Heart right ventricle (tissue), 16 donors: ENCODE data around the gene PPIL1. TPM values are rescaled to one million over a fixed set of nuclear protein-coding genes. Genes with fewer than 3 reads are reported as not detected.
A peak's percentile ranks its signal among the peaks of the same experiment; 100 is the strongest.

ENCODE experiments used
- ATAC-seq, 8 donors: fragments of 200-7000 bp; cut with Tn5 transposase; one replicate each; pipeline ENCODE4 v1.9.1; 2020; ENCODE audit warnings: mild to moderate bottlenecking in 8 of 8, moderate library complexity in 8 of 8, moderate number of reproducible peaks in 1 of 8
- DNase-seq, 2 donors: peaks; one replicate each; pipeline ENCODE4 v3.0.0-alpha.2; 2020
- H3K27ac ChIP-seq, 10 donors: fragments of 200-600 bp; sonication (generic) in 2 of 10; one replicate each; pipeline versions ENCODE4 v1.5.0 to v1.8.0; 2020 to 2022; ENCODE audit warnings: mild to moderate bottlenecking in 3 of 10
- H3K27me3 ChIP-seq, 7 donors: fragments of 200-600 bp; one replicate each; pipeline ENCODE4 v1.8.0; 2021 to 2022; ENCODE audit warnings: mild to moderate bottlenecking in 2 of 7
- H3K36me3 ChIP-seq, 9 donors: fragments of 200-600 bp; sonication (generic) in 1 of 9; one replicate each; pipeline versions ENCODE4 v1.5.0 to v1.8.0; 2020 to 2022; ENCODE audit warnings: mild to moderate bottlenecking in 2 of 9
- H3K4me1 ChIP-seq, 9 donors: fragments of 200-600 bp; sonication (generic) in 1 of 9; one replicate each; pipeline versions ENCODE4 v1.5.0 to v1.8.0; 2020 to 2022; ENCODE audit warnings: mild to moderate bottlenecking in 4 of 9
- H3K4me3 ChIP-seq, 10 donors: fragments of 200-600 bp; sonication (generic) in 2 of 10; one replicate each; pipeline versions ENCODE4 v1.5.0 to v1.8.0; 2020 to 2022; ENCODE audit warnings: mild to moderate bottlenecking in 7 of 10, moderate library complexity in 2 of 10
- H3K9me3 ChIP-seq, 11 donors: fragments of 200-600 bp in 10 of 11; sonication (generic) in 2 of 11; one replicate each; pipeline versions ENCODE4 v1.5.0 to v1.8.0; 2013 to 2022; ENCODE audit warnings: mild to moderate bottlenecking in 2 of 11, control low read depth in 1 of 11, moderate library complexity in 1 of 11
- CTCF ChIP-seq, 9 donors: fragments of 200-600 bp; sonication (generic) in 2 of 9; IDR thresholded peaks; one replicate each; pipeline versions ENCODE4 v1.5.0 to v1.8.0; 2021 to 2022; ENCODE audit warnings: antibody characterized with exemption in 9 of 9, mild to moderate bottlenecking in 5 of 9, moderate library complexity in 1 of 9
- WGBS, 2 donors: extraction: QIAGEN DNeasy Blood & Tissue Kit; methylation state at CpG; one replicate each; pipeline ENCODE4 v1.1.7; 2013; ENCODE audit warnings: inconsistent platforms in 1 of 2; 5-methylcytosine and 5-hydroxymethylcytosine counted together
- intact Hi-C, 10 donors: fragments of 100-400 bp; cut with DNase I; formaldehyde crosslinking; loops; one replicate each; pipeline versions ENCODE4 v1.11.1 to v1.14.2; 2022
- polyA plus RNA-seq, 2 donors: library from polyadenylated mRNA; stranded (reverse); fragments of 200-250 nt; gene quantifications; one replicate each; pipeline ENCODE4 v1.2.3, GENCODE V29; 2013
- total RNA-seq, 10 donors: library from RNA; stranded (reverse); fragmentation: NEBNext Ultra II Directional in 3 of 10; extraction: Animal tissue kit (Norgen Biotek cat#: 25700) in 3 of 10; gene quantifications; one replicate each; pipeline versions ENCODE4 v1.2.1 to v1.2.4, GENCODE V29; 2021 to 2023
- donor health status: Arrhythmogenic right ventricular cardiomyopathy.
- donor health status: ischemic (EF 13 %, LVEDD 7.1; RV severe dilation, severe dysfunction).
- donor health status: healthy with polysubstance abuse.
- donor health status: DM: no; HTN: yes; CAD: no.
- donor health status: DM: no; HTN: no; CAD: no.
- donor health status: ischemic (EF 25% LVEDD 6.9; RV normal size, moderate dysfunction).
- donor health status: ischemic (EF 25% LVEDD 5.7; RV mildly dilated, moderate dysfunction).
- donor health status: healthy.
- donor health status: DM: yes; HTN: yes; CAD: no.
- donor health status: Ischemic cardiomyopathy.
- donor health status: ischemic (EF 35%, LVEDD 5.7; RV mildly dilated, moderate dysfunction).
- donor health status: nonischemic (EF 11% LVEDD 7.7; RV severe dilation, severe dysfunction).
- donor health status: DM: yes; HTN: yes; CAD: no.
- donor health status: PGD.
- donor health status: ischemic (EF 29% LVEDD 5.4; RV normal size, mild dysfunction).
- donor health status: nonischemic (EF 23%, LVEDD 6.1; RV moderate dilation, normal function).

Gene PPIL1
- total and polyA plus RNA-seq, 12 donors: 21.1 to 106 (median 48.4) TPM

DNA sequence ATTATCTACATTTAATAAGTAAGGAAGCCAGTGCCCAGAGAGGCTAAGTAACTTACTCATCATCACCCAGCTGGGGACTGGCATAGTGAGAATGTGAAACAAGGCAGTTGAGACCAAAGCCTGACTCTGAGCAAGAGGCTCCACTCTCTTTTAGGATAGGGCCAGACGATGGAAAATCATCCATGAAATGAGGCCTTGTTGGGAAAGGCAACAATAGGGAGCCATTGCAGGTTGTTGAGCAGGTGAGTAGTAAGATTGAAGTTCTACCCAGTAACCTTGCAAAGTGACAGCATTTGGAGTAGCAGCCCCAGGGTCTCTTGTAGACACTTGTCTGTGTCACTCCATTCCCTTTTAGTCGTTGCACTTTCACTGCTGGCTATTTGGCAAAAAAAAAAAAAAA is 32.8 kb downstream of the PPIL1 start:
- Histone ChIP-seq H3K9me3 (no peaks in the 10 kb centered on the region), H3K4me3 (peak overlapping the region in 3 of 10 donors; percentile 1 to 45 (median 8)), H3K36me3 (no peaks in the 10 kb centered on the region), H3K27me3 (peaks cover 0 to 37% (median 0%) of the 10 kb centered on the region in 7 donors), H3K4me1 (peaks cover 2 to 60% (median 29%) of the 10 kb centered on the region in 9 donors), H3K27ac (peak overlapping the region in 8 of 10 donors; percentile 48 to 86 (median 82))
- ATAC-seq: no peak
- no peak for TF ChIP-seq CTCF (IDR thresholded peaks at IDR 0.05)
- intact Hi-C loops: loop anchor here in 1 of 10 donors (5.0 kb wide), 1 partner anchor 131 kb away; no protein-coding TSS in a partner anchor
- 79 to 84% methylated on average over 2 of the region's 2 CpGs for WGBS, 2 donors
- DNase-seq: no peak

GRCh38 chr6:36840432-36841403 is 33.9 kb downstream of the PPIL1 start:
- Histone ChIP-seq H3K4me1 (peaks cover 2 to 60% (median 29%) of the 10 kb centered on the region in 9 donors), H3K9me3 (no peaks in the 10 kb centered on the region), H3K27ac (peak overlapping the region; percentile 71 to 90 (median 80)), H3K27me3 (peaks cover 0 to 37% (median 0%) of the 10 kb centered on the region in 7 donors), H3K4me3 (peak overlapping the region; percentile 8 to 71 (median 56)), H3K36me3 (no peaks in the 10 kb centered on the region)
- WGBS, 2 donors: 5 to 6% methylated on average over 40 to 44 of the region's 44 CpGs
- peak in 1 of 2 donors; percentile 62 for DNase-seq
- ATAC-seq: peak; percentile 3 to 45 (median 36)
- TF ChIP-seq CTCF (IDR thresholded peaks at IDR 0.05): no peak
- intact Hi-C loops: loop anchor here in 1 of 10 donors (5.0 kb wide), 1 partner anchor 132 kb away; no protein-coding TSS in a partner anchor

- WGBS, 2 donors: 1% methylated on average over 37 to 70 of the region's 70 CpGs
- H3K9me3 ChIP-seq: no peaks in the 10 kb centered on the region
- H3K4me1 ChIP-seq: peaks cover 2 to 59% (median 27%) of the 10 kb centered on the region in 9 donors
- H3K27me3 ChIP-seq: peaks cover 0 to 37% (median 0%) of the 10 kb centered on the region in 7 donors
- H3K4me3 ChIP-seq: peak overlapping the region; percentile 24 to 71 (median 56)
- intact Hi-C loops: loop anchor here in 1 of 10 donors (5.0 kb wide), 1 partner anchor 132 kb away; no protein-coding TSS in a partner anchor
- TF ChIP-seq CTCF (IDR thresholded peaks at IDR 0.05): peak in 7 of 9 donors; percentile 21 to 62 (median 42)
- no peaks in the 10 kb centered on the region for H3K36me3 ChIP-seq
- peak; percentile 11 to 63 (median 50) for ATAC-seq
- H3K27ac ChIP-seq: peak overlapping the region; percentile 71 to 90 (median 80)
- DNase-seq: peak; percentile 62 to 67
Measured at GRCh38 chr6:36839749-36840431, 34.7 kb downstream of the PPIL1 start.
